ENCODE measurements around the gene GNA12. TPM values are rescaled to one million over a fixed set of nuclear protein-coding genes. Genes with fewer than 3 reads are reported as not detected.

Gene GNA12
- total RNA-seq, 2 donors from 2014 or later: 12.2 to 17.5 TPM

GRCh38 chr7:2708547-2709310, 135.4 kb downstream of the GNA12 start:
- no peak overlapping the region for H3K27ac ChIP-seq
- H3K27me3 ChIP-seq: no peaks in the 10 kb centered on the region
- no peaks in the 10 kb centered on the region for H3K36me3 ChIP-seq (replicated peaks in 1 of 2; ENCODE audit: insufficient read depth in 1 of 2, low read depth in 2 of 2)
- DNase-seq: no peak
- ATAC-seq: no peak
- no peak overlapping the region for H3K4me3 ChIP-seq
- 77% methylated on average over 3 to 16 of the region's 20 CpGs for WGBS, 2 donors
- intact Hi-C loops (cut with DNase I): no loop called here
- TF ChIP-seq CTCF (IDR thresholded peaks at IDR 0.05) (no peak), POLR2A (IDR thresholded peaks at IDR 0.05) (no peak)
- no peaks in the 10 kb centered on the region for H3K9me3 ChIP-seq
- H3K4me1 ChIP-seq: peaks cover 9% of the 10 kb centered on the region

- WGBS, 2 donors: 86 to 92% methylated on average over 4 to 10 of the region's 10 CpGs
- ATAC-seq: no peak
- intact Hi-C loops (cut with DNase I): no loop called here
These were observed 136.1 kb downstream of the GNA12 start for GRCh38 chr7:2708041-2708440.

GRCh38 chr7:2707481-2707880, 136.6 kb downstream of the GNA12 start:
- no peaks in the 10 kb centered on the region for H3K36me3 ChIP-seq (replicated peaks in 1 of 2; ENCODE audit: insufficient read depth in 1 of 2, low read depth in 2 of 2)
- intact Hi-C loops (cut with DNase I): no loop called here
- no peaks in the 10 kb centered on the region for H3K27me3 ChIP-seq
- no peak for ATAC-seq
- 70 to 73% methylated on average over 6 to 8 of the region's 8 CpGs for WGBS, 2 donors
- no peak overlapping the region for H3K4me3 ChIP-seq
- TF ChIP-seq CTCF (IDR thresholded peaks at IDR 0.05) (no peak), POLR2A (IDR thresholded peaks at IDR 0.05) (no peak)
- DNase-seq: no peak
- peaks cover 9% of the 10 kb centered on the region for H3K4me1 ChIP-seq
- H3K27ac ChIP-seq: no peak overlapping the region
- H3K9me3 ChIP-seq: no peaks in the 10 kb centered on the region

More at GRCh38 chr7:2708041-2708440, 136.1 kb downstream of the GNA12 start:
- Histone ChIP-seq H3K27me3 (no peaks in the 10 kb centered on the region), H3K4me3 (no peak overlapping the region), H3K4me1 (peaks cover 9% of the 10 kb centered on the region), H3K27ac (no peak overlapping the region), H3K36me3 (replicated peaks in 1 of 2; ENCODE audit: insufficient read depth in 1 of 2, low read depth in 2 of 2) (no peaks in the 10 kb centered on the region), H3K9me3 (no peaks in the 10 kb centered on the region)
- no peak for TF ChIP-seq CTCF (IDR thresholded peaks at IDR 0.05)
- no peak for TF ChIP-seq POLR2A (IDR thresholded peaks at IDR 0.05)
- no peak for DNase-seq

- no peak for ATAC-seq
These were observed 137.4 kb downstream of the GNA12 start for GRCh38 chr7:2706685-2707126.

More at GRCh38 chr7:2706685-2707126, 137.4 kb downstream of the GNA12 start:
- no peak for TF ChIP-seq CTCF (IDR thresholded peaks at IDR 0.05)
- TF ChIP-seq POLR2A (IDR thresholded peaks at IDR 0.05): no peak
- no peaks in the 10 kb centered on the region for H3K36me3 ChIP-seq (replicated peaks in 1 of 2; ENCODE audit: insufficient read depth in 1 of 2, low read depth in 2 of 2)
- 51 to 89% methylated on average over 1 to 6 of the region's 6 CpGs for WGBS, 2 donors
- intact Hi-C loops (cut with DNase I): no loop called here
- H3K4me1 ChIP-seq: peaks cover 9% of the 10 kb centered on the region
- H3K4me3 ChIP-seq: no peak overlapping the region
- H3K27ac ChIP-seq: no peak overlapping the region
- H3K9me3 ChIP-seq: no peaks in the 10 kb centered on the region
- no peak for DNase-seq
- no peaks in the 10 kb centered on the region for H3K27me3 ChIP-seq
